ENCODE data around the gene ELMO1.

GRCh38 chr7:37285706-37286453 lies 162.8 kb downstream of the ELMO1 start:
- TF ChIP-seq CTCF (IDR thresholded peaks at IDR 0.05; ENCODE audit: low read depth, low read length, poor library complexity, severe bottlenecking) (no peak), EZH2phosphoT487 (IDR thresholded peaks at IDR 0.05; ENCODE audit: borderline replicate concordance, low read length) (no peak)
